ENCODE measurements around the gene C6orf132. TPM values are rescaled to one million over a fixed set of nuclear protein-coding genes. Genes with fewer than 3 reads are reported as not detected.

The C6orf132 gene
- total RNA-seq, 1 donor from 2014 or later, result 0.25 TPM

DNA sequence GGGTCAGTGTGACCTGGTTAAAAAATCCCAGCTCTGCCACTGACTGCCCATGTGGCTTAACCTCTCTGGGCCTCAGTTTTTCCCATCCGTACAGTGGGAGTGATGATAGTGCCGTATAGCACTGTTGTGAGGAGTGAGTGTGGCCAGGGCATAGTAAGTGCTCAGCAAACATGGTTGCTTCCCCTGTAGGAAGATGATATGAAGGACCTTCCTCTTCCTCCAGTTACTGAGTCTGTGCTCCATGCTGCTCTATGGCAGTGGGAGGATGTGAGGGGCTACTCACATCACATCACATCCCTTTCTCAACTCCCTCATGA is 13.1 kb downstream of the C6orf132 start:
- Mint-ChIP-seq H3K27me3 (ENCODE audit: unreplicated experiment) (peaks cover 8% of the 10 kb centered on the region), H3K4me1 (ENCODE audit: low read depth, unreplicated experiment) (peaks cover 16% of the 10 kb centered on the region), H3K36me3 (ENCODE audit: unreplicated experiment) (no peaks in the 10 kb centered on the region), H3K4me3 (ENCODE audit: unreplicated experiment) (no peak overlapping the region), H3K27ac (ENCODE audit: unreplicated experiment) (no peak overlapping the region), H3K9me3 (ENCODE audit: unreplicated experiment) (peaks cover 7% of the 10 kb centered on the region)
- TF ChIP-seq, protein P1, sequence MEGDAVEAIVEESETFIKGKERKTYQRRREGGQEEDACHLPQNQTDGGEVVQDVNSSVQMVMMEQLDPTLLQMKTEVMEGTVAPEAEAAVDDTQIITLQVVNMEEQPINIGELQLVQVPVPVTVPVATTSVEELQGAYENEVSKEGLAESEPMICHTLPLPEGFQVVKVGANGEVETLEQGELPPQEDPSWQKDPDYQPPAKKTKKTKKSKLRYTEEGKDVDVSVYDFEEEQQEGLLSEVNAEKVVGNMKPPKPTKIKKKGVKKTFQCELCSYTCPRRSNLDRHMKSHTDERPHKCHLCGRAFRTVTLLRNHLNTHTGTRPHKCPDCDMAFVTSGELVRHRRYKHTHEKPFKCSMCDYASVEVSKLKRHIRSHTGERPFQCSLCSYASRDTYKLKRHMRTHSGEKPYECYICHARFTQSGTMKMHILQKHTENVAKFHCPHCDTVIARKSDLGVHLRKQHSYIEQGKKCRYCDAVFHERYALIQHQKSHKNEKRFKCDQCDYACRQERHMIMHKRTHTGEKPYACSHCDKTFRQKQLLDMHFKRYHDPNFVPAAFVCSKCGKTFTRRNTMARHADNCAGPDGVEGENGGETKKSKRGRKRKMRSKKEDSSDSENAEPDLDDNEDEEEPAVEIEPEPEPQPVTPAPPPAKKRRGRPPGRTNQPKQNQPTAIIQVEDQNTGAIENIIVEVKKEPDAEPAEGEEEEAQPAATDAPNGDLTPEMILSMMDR (IDR thresholded peaks at IDR 0.05; ENCODE audit: partially characterized antibody, unreplicated experiment), result no peak
- DNase-seq, result no peak

DNA sequence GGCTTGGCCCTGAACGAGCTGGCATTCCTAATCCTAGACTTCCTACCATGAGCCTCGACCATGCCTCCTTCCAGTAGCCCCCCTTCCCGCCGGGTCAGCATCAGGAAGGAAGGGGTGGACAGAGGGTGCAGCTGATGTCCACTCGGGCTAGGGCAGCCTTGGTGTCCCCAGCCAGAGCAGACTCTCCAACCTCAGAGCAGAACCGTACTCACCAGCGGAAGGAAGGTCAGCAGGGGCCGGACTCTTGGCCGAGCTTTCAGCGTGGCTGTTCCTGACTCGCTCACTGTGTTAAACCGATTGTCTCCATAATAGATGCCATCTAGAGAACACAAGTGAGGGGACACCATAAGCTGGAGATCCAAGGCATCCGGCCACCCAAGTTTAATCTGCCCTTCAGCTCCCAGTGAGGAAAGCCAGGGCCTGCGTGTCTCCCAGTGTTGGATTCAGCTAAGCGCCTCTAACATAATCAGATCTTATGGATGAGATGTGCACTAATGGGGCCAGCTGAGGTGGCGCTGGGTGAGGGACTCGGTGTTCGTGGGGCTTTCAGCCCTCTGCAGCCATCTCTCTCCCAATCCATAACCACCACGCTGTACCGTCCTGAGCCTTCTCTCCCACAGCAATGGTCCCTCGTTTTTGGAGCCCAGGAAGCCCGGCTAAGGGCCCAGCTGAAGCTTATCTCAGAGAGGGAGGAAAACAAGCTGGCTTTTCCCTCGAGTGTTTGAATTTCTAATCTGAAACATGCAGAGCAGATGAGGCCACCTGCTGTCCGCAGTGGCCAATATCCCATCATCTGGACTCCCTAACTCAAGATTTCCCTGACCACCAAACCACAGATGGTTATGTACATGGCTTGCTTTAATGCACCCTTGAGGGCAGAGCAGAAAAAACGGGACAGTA is 13.7 kb downstream of the C6orf132 start:
- peak; percentile 55 for DNase-seq
- TF ChIP-seq, protein P1 (IDR thresholded peaks at IDR 0.05; ENCODE audit: partially characterized antibody, unreplicated experiment), result no peak
- Mint-ChIP-seq H3K9me3 (ENCODE audit: unreplicated experiment) (peaks cover 7% of the 10 kb centered on the region), H3K27ac (ENCODE audit: unreplicated experiment) (peak overlapping the region; percentile 78), H3K4me3 (ENCODE audit: unreplicated experiment) (no peak overlapping the region), H3K36me3 (ENCODE audit: unreplicated experiment) (no peaks in the 10 kb centered on the region), H3K4me1 (ENCODE audit: low read depth, unreplicated experiment) (peaks cover 16% of the 10 kb centered on the region), H3K27me3 (ENCODE audit: unreplicated experiment) (peaks cover 8% of the 10 kb centered on the region)

DNA sequence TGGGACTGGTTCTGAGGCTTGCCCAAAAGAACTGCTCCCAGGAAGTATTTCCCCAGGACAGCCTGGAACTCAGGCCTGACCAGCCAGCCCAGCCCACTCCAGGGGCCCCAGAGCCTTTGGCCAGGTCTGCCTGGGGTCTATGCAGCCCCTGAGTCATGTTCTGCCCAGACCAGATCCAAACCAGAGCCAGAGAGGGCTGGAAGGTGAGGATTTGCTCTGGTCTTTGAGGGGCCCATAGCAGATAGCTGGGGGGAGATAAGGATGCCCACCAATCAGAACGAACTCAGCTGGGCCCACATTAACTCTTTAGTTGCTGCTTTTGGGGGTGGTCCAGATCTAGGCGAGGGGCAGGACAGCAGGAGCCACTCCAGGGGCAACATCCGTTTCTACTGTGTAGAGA is 16.8 kb downstream of the C6orf132 start:
- Mint-ChIP-seq H3K9me3 (ENCODE audit: unreplicated experiment) (peaks cover 8% of the 10 kb centered on the region), H3K4me3 (ENCODE audit: unreplicated experiment) (no peak overlapping the region), H3K27me3 (ENCODE audit: unreplicated experiment) (peaks cover 8% of the 10 kb centered on the region), H3K27ac (ENCODE audit: unreplicated experiment) (no peak overlapping the region), H3K4me1 (ENCODE audit: low read depth, unreplicated experiment) (peaks cover 16% of the 10 kb centered on the region), H3K36me3 (ENCODE audit: unreplicated experiment) (no peaks in the 10 kb centered on the region)
- DNase-seq, result no peak
- TF ChIP-seq, protein P1 (IDR thresholded peaks at IDR 0.05; ENCODE audit: partially characterized antibody, unreplicated experiment), result no peak

DNA sequence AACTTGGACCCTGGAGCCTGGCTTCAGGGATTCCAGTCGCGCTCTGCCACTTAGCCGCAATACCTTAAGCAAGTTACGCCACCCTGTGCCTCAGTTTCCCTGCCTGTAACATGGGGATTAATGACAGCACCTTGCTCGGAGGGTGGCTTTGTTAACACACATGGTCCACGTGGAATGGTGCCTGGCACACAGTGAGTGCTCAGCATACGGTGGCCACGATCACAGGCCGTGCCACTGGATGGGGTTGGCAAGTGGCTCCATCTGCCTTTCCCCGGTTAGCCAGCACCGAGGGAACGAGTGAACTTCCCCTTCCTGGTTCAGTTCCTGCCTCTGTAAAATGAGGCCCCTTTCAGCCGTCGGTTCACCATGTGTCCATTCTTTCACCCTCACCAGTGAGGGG is 17.2 kb downstream of the C6orf132 start:
- Mint-ChIP-seq H3K4me3 (ENCODE audit: unreplicated experiment) (no peak overlapping the region), H3K27ac (ENCODE audit: unreplicated experiment) (no peak overlapping the region), H3K27me3 (ENCODE audit: unreplicated experiment) (peaks cover 6% of the 10 kb centered on the region), H3K36me3 (ENCODE audit: unreplicated experiment) (no peaks in the 10 kb centered on the region), H3K9me3 (ENCODE audit: unreplicated experiment) (peaks cover 8% of the 10 kb centered on the region), H3K4me1 (ENCODE audit: low read depth, unreplicated experiment) (peaks cover 15% of the 10 kb centered on the region)
- DNase-seq, result no peak
- TF ChIP-seq, protein P1 (IDR thresholded peaks at IDR 0.05; ENCODE audit: partially characterized antibody, unreplicated experiment), result no peak

DNA sequence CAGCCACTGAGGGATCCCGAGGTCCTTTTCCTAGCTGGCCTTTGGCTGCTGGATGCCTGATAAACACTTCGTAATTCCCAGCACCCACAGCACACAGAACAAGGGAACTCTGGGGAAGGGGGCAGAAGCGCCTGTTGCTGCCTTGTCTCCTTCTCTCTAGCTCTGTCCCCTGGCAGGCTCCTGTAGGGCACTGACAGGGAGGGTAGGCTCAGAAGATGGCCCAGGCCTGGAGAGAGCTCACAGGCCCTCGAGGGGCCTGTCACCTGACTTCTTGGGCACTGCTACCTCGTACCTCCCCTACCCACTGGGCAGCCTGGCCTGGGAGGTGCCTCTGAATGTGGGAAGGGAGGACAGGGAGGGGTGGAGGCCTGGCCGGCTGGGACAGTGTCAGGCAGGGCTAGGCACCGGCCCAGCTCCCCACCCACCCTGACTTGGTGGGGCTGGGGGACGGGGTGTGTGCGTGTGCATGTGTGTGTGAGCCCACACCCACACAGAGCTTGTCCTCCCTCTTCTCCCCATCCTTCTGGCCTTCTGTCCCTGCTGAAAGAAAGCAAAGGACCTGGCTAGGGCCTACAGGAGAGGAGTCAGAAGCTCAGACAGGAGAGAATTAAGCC is 18.1 kb downstream of the C6orf132 start:
- H3K4me3 Mint-ChIP-seq (ENCODE audit: unreplicated experiment), result no peak overlapping the region
- peaks cover 12% of the 10 kb centered on the region for H3K4me1 Mint-ChIP-seq (ENCODE audit: low read depth, unreplicated experiment)
- H3K27ac Mint-ChIP-seq (ENCODE audit: unreplicated experiment), result no peak overlapping the region
- H3K9me3 Mint-ChIP-seq (ENCODE audit: unreplicated experiment), result peaks cover 8% of the 10 kb centered on the region
- TF ChIP-seq, protein P1 (IDR thresholded peaks at IDR 0.05; ENCODE audit: partially characterized antibody, unreplicated experiment), result no peak
- H3K27me3 Mint-ChIP-seq (ENCODE audit: unreplicated experiment), result peaks cover 5% of the 10 kb centered on the region
- no peaks in the 10 kb centered on the region for H3K36me3 Mint-ChIP-seq (ENCODE audit: unreplicated experiment)
- no peak for DNase-seq
